ENCODE data around the gene OSBPL7. TPM values are rescaled to one million over a fixed set of nuclear protein-coding genes. Genes with fewer than 3 reads are reported as not detected.

OSBPL7 gene
- polyA plus RNA-seq, 1 donor (not counting 4 experiments of a cell fraction or from before 2014, with no cell fraction given): 1.9 TPM

DNA sequence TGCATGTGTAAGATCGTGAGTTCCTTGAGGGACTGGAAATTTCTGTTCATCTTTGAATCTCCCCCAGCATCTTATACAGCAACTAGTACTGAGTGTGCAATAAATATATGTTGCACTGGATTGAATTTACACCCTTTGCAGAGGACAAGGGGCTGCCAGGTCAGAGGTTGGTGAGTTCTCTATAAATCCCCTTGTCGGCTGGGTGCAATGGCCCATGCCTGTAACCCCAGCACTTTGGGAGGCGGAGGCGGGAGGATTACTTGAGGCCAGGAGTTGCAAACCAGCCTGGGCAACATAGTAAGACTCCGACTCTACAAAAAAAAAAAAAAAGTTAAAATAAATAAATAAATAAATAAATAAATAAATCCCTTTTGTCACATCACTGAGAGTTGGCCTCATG is 38.8 kb upstream of the OSBPL7 start:
- TF ChIP-seq, protein P1, sequence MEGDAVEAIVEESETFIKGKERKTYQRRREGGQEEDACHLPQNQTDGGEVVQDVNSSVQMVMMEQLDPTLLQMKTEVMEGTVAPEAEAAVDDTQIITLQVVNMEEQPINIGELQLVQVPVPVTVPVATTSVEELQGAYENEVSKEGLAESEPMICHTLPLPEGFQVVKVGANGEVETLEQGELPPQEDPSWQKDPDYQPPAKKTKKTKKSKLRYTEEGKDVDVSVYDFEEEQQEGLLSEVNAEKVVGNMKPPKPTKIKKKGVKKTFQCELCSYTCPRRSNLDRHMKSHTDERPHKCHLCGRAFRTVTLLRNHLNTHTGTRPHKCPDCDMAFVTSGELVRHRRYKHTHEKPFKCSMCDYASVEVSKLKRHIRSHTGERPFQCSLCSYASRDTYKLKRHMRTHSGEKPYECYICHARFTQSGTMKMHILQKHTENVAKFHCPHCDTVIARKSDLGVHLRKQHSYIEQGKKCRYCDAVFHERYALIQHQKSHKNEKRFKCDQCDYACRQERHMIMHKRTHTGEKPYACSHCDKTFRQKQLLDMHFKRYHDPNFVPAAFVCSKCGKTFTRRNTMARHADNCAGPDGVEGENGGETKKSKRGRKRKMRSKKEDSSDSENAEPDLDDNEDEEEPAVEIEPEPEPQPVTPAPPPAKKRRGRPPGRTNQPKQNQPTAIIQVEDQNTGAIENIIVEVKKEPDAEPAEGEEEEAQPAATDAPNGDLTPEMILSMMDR (optimal IDR thresholded peaks at IDR 0.05 in 1 of 3, IDR thresholded peaks at IDR 0.05 in 1 of 3, conservative IDR thresholded peaks at IDR 0.05 in 1 of 3; ENCODE audit: extremely low read depth in 1 of 3, insufficient read depth in 2 of 3, low read length in 3 of 3): no peak
- no peak for TF ChIP-seq EZH2 (IDR thresholded peaks at IDR 0.05; ENCODE audit: low read length)
- H3K4me3 ChIP-seq (ENCODE audit: control insufficient read depth in 2 of 3, extremely low read depth in 1 of 3, insufficient read depth in 2 of 3, low read depth in 1 of 3, low read length in 3 of 3): no peak overlapping the region
- FAIRE-seq (no peak), DNase-seq (ENCODE audit: low read depth, low spot score) (no peak)
- H3K27ac ChIP-seq (ENCODE audit: control insufficient read depth, insufficient read depth, low read length): no peak overlapping the region
- H3K9me3 ChIP-seq (ENCODE audit: control insufficient read depth, low read depth, low read length): no peaks in the 10 kb centered on the region
- H3K4me2 ChIP-seq (ENCODE audit: control insufficient read depth, extremely low read depth, insufficient read depth, low read depth, low read length): no peak overlapping the region
- H4K20me1 ChIP-seq (ENCODE audit: control insufficient read depth, extremely low read depth, insufficient read depth, low read length): no peaks in the 10 kb centered on the region
- no peak overlapping the region for H3K9ac ChIP-seq (ENCODE audit: control insufficient read depth, extremely low read depth, insufficient read depth, low read length)
- H3K27me3 ChIP-seq (ENCODE audit: control insufficient read depth, extremely low read depth, insufficient read depth, low read length): peaks cover 10% of the 10 kb centered on the region
- no peaks in the 10 kb centered on the region for H3K9me1 ChIP-seq (ENCODE audit: control insufficient read depth, extremely low read depth, insufficient read depth, low read length)
- dilution Hi-C loops (cut with MboI; ENCODE audit: extremely low pct_ligation_motif_present, low sequenced_read_pairs): no loop called here
- no peak overlapping the region for H2AFZ ChIP-seq (ENCODE audit: control insufficient read depth, low read length)
- peaks cover 24% of the 10 kb centered on the region for H3K4me1 ChIP-seq (ENCODE audit: control insufficient read depth, extremely low read depth, insufficient read depth, low read length)
- no peaks in the 10 kb centered on the region for H3K79me2 ChIP-seq (ENCODE audit: control insufficient read depth, insufficient read depth, low read length)
- H3K36me3 ChIP-seq (ENCODE audit: control insufficient read depth in 2 of 2, extremely low read depth in 1 of 2, insufficient read depth in 2 of 2, low read length in 2 of 2): no peaks in the 10 kb centered on the region

DNA sequence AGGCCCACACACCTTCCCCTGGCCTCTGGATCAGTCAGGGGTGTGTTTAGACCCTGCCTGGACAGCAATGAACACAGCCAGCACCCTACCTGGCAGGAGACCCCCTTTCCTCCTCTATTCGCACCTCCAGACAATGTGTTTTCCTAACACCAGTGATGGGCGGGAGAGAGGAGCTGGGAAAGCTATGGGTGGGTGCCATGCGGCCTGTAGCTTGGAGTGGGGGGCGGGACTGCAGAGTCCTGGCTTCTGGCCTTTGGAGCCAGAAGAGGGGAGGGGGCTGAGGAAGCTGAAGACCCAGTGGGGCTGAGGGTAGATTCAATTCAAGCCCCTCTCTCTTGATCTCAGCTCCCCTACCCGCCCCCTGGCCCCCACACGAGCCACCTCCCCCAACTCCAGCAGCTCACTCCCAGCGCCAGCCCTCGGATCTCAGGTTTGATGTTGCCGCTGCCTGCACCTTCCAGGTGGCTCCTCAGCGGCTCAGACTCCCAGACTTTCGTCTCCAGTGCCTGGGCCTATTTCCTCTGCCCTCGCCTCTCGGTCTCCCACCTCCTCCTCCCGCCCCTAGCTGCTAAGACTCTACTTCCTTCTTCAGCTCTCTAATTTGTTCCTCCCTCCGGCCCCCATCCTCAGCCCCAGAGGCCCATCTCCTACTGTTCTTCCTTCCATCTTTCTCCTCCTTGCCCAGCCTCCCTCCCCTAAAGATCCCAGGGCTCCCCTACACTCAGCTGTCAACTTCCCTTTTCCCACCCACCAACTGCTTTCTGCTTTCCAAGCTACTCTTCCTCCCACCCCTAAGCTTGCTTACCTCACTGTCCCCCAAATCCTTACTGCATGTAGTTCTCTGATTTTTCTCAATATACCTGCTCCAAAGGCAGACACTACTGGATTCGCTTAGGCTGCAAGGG is 36.2 kb upstream of the OSBPL7 start:
- H3K9me3 ChIP-seq (ENCODE audit: control insufficient read depth, low read depth, low read length): no peaks in the 10 kb centered on the region
- H3K4me2 ChIP-seq (ENCODE audit: control insufficient read depth, extremely low read depth, insufficient read depth, low read depth, low read length): no peak overlapping the region
- DNase-seq (ENCODE audit: low read depth, low spot score): no peak
- H3K9ac ChIP-seq (ENCODE audit: control insufficient read depth, extremely low read depth, insufficient read depth, low read length): no peak overlapping the region
- H4K20me1 ChIP-seq (ENCODE audit: control insufficient read depth, extremely low read depth, insufficient read depth, low read length): no peaks in the 10 kb centered on the region
- no peak overlapping the region for H3K4me3 ChIP-seq (ENCODE audit: control insufficient read depth in 2 of 3, extremely low read depth in 1 of 3, insufficient read depth in 2 of 3, low read depth in 1 of 3, low read length in 3 of 3)
- no peak overlapping the region for H3K27ac ChIP-seq (ENCODE audit: control insufficient read depth, insufficient read depth, low read length)
- H3K36me3 ChIP-seq (ENCODE audit: control insufficient read depth in 2 of 2, extremely low read depth in 1 of 2, insufficient read depth in 2 of 2, low read length in 2 of 2): no peaks in the 10 kb centered on the region
- FAIRE-seq: no peak
- TF ChIP-seq EZH2 (IDR thresholded peaks at IDR 0.05; ENCODE audit: low read length): no peak
- TF ChIP-seq, protein P1 (optimal IDR thresholded peaks at IDR 0.05 in 1 of 3, IDR thresholded peaks at IDR 0.05 in 1 of 3, conservative IDR thresholded peaks at IDR 0.05 in 1 of 3; ENCODE audit: extremely low read depth in 1 of 3, insufficient read depth in 2 of 3, low read length in 3 of 3): no peak
- H3K27me3 ChIP-seq (ENCODE audit: control insufficient read depth, extremely low read depth, insufficient read depth, low read length): peaks cover 34% of the 10 kb centered on the region
- peaks cover 5% of the 10 kb centered on the region for H3K4me1 ChIP-seq (ENCODE audit: control insufficient read depth, extremely low read depth, insufficient read depth, low read length)
- dilution Hi-C loops (cut with MboI; ENCODE audit: extremely low pct_ligation_motif_present, low sequenced_read_pairs): no loop called here
- H2AFZ ChIP-seq (ENCODE audit: control insufficient read depth, low read length): no peak overlapping the region
- H3K9me1 ChIP-seq (ENCODE audit: control insufficient read depth, extremely low read depth, insufficient read depth, low read length): no peaks in the 10 kb centered on the region
- no peaks in the 10 kb centered on the region for H3K79me2 ChIP-seq (ENCODE audit: control insufficient read depth, insufficient read depth, low read length)

Measured in keratinocyte (primary cell).